Bone marrow (tissue), 2 donors: ENCODE measurements around the gene CEACAM6.
A peak's percentile ranks its signal among the peaks of the same experiment; 100 is the strongest.
"Not testable (repeated sequence)": the region's sequence is repeated elsewhere in the genome, so short reads cannot be mapped to it uniquely, and the experiment has no call there.

Experiments used
- DNase-seq, 2 donors: peaks; one replicate each; lab custom pipeline; 2025; lab: John Stamatoyannopoulos, UW

The CEACAM6 gene

GRCh38 chr19:41746593-41747227 lies 8.6 kb upstream of the CEACAM6 start:
- DNase-seq: peak in 1 of 2 donors; percentile 45

GRCh38 chr19:41748012-41748411 lies 7.3 kb upstream of the CEACAM6 start:
- no peak for DNase-seq

DNA sequence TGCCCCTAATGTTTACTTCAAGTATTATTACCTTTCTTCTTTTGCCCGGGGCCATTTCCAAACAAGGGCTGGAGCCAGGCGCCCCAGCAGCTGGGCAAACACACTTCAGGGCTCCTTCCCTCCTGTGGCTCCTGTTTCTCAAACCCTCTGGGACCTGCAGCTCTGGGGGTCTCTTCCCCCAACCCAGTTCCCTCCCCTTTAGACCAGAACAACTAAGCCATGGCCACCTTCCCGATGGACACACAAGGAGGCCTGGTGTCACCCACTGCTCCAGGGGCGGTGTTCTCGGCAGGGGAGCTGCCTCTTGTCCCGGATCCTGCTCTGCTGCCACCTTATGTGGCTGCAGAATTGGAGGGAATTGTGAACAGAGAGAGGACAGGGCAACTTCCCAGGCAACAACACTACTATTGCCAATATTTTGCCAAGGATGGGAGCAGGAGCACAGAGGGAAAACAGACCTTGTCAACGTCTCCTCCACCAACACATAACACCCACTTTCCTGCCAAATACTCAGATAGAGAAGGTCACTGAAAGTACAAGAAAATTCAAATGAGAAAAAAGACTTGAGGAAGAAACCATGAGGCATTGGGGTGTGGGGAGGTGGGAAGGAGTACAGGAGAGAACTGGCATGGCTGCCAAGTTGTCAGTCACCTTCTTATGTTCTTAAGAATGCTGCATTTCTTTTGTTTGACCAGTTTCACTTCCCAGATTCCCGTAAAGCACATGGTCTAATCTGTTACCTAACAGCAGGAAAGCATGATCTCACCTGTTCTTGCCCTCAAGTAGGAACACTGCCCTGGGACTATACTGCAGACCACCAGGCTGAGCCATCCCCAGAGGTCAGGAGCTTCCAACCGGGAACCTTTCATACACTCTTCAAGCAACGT lies 4.8 kb upstream of the CEACAM6 start:
- not testable (repeated sequence) for DNase-seq

GRCh38 chr19:41753159-41753558 lies 2.2 kb upstream of the CEACAM6 start:
- peak; percentile 21 to 32 for DNase-seq

- peak; percentile 7 to 34 for DNase-seq
Measured at GRCh38 chr19:41753936-41754529, 1.3 kb upstream of the CEACAM6 start.

GRCh38 chr19:41758846-41759245 lies 3.5 kb downstream of the CEACAM6 start:
- no peak for DNase-seq

DNA sequence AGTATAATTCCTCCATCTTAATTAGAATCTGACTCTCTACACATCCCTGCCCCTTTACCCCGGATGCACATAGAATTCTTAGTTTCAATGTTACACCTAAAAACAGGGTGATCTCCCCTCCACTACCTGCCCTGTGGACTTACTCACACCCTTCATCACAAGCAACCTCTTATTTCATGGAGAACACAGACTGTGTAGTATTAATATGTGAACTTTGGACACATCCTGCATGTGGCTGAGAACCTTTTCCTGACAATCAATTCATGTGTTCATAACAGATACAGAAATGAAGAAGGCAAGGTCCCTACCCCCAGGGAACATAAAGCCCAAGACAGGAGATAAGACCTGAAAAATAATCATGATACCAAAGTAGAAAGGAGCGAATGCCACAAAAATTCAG lies 11.8 kb downstream of the CEACAM6 start:
- DNase-seq: no peak

DNA sequence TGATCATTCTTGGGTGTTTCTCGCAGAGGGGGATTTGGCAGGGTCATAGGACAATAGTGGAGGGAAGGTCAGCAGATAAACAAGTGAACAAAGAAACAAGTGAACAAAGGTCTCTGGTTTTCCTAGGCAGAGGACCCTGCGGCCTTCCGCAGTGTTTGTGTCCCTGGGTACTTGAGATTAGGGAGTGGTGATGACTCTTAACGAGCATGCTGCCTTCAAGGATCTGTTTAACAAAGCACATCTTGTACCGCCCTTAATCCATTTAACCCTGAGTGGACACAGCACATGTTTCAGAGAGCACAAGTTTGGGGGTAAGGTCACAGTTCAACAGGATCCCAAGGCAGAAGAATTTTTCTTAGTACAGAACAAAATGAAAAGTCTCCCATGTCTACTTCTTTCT lies 12.8 kb downstream of the CEACAM6 start:
- DNase-seq: not testable (repeated sequence)

DNA sequence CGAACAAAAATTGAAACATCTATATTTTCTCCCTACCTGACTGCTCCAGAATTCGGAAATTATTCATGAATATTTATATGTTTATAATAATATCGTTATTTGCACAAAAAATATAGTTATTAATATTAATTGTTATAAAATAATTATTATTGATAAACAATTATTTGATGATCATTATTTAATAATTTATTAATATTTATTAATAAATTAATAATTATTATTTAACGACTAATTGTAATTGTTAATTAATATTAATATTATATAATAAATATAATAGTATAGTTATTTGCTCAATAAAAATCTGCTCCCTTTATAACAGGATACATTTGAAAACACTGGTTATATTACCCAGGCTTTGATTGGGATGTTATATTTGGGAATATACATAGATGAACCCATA lies 14.3 kb downstream of the CEACAM6 start:
- no peak for DNase-seq

- no peak for DNase-seq
Measured at GRCh38 chr19:41771410-41771809, 16.1 kb downstream of the CEACAM6 start.

DNA sequence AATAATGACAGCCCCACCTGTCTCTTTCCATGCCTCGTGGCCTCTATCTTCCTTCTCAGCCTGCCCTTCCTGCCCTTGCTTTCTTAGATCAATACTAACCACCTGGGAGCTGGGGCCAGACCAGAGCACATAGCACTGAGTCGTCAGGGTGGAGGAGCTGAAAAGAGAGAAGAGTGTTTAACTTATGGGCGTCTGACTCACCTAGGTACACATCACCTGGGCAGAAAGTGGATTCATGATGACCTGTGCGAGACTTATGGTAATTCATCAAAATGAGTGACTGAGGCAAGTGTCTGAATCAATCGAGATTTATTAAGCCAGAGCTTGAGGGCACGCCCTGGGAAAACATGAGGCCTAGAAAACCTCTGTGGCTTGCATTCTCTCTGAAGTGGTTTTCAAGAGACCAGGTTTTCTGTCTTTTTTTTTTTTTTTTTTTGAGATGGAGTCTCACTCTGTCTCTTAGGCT lies 19.2 kb downstream of the CEACAM6 start:
- DNase-seq: no peak

DNA sequence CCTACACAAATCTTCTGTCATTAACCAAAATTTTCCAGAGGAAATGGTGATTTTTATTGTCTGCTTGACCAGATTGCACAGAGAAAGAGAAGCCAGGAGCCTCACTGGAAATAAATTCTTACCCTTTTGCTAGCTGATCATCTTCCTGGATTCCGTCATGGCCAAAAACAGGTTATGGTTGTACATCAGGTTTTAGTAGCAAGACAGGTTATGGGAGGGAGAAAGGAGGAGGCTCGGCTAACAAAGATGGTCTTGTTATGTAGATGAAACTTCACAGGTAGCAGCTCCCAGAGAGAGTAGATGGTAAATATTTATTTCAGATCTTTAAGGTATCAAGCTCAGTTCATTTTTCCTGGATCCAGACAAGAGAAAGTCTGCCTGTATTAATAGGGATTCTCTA lies 21.4 kb downstream of the CEACAM6 start:
- no peak for DNase-seq

DNA sequence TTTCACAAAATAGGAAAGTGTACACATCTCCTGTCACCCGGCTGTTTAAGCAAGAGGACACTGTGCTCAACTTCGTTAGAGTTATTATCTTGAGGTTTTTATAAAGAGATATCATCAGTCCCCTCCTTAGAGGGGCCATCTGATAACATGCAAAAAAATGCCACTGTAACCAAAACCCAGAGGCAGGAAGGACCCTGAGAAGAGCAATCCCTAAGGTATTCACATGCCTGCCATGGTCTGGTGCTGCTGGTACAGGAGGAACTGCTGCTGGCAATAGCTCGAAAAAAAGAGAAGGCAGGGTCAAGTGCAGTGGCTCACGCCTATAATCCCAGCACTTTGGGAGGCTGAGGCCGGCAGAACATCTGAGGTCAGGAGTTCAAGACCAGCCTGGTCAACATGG lies 28.3 kb downstream of the CEACAM6 start:
- DNase-seq: no peak

DNA sequence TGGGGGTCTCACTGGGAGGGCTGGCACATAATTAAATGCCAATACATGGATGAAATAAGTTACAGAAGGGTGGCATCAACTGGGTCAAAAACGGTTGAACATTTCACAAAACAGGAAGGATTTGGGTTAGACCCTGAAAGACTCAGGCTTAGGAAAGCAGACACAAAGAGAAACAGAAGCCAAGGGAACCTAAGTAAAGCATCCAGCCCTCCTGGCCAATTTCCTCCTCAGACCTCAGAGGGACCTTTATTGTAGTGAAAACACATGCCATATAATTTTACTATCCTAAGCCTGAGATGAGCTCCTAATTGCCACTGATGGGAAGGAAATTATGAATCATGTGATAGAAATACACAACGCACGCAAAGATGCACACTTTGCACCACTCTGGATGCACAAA lies 29.0 kb downstream of the CEACAM6 start:
- DNase-seq: no peak

DNA sequence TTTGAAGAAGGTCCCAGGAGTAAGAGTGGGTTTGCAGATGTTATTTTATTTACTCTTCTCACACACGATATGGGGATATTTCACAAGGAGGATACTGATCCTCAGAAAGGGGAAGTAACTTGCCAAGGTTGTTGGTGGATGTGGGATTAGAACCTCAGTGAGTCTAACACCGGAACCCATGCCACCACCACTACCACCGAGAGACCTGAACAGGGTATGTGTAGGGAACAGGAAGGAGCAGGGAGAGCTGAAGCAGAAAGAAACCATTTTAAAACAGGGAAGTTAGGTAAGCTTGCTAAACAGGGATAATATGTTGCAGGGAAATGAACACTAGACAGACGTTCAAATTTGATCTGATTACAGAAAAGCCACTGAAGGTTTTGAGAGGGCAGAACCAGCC lies 29.4 kb downstream of the CEACAM6 start:
- DNase-seq: peak in 1 of 2 donors; percentile 69

DNA sequence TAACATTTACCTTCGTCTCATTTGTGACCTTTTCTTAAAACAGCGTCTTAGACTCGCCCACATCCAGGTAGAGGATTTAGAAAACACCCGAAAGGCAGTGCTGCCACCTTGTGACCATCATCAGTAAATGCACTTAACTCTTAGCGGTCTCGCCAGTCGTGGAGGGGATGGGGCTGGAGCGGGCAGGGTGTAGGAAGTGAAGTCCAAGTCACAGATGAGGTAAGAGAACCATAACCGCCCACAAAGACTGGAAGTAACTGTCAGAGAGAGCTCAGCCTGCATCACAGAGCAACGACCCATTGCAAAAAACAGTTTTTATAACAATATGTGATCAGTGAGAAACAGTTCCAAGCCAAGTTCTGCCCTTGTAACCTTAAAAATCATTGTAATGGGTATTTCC lies 30.3 kb downstream of the CEACAM6 start:
- peak; percentile 38 to 89 for DNase-seq

DNA sequence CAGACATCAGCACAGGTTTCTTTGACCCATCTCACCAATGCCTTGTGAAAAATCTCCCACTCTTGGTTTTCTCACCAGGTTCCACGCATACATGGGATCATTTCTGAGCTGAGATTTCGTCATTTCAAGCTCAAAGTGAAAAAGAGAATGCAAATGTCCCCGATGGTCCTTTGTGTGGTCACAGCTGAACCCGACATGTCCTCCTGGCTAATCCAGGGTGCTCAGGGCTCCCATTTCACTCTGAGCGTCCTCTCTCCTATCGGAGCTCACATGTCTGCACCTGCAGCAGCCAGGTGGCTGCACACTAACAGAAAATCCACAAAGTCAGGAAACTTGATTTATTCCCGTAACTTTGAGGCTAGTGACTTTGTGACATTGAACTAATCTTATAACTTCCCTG lies 31.7 kb downstream of the CEACAM6 start:
- no peak for DNase-seq

GRCh38 chr19:41788518-41788917 lies 33.2 kb downstream of the CEACAM6 start:
- DNase-seq: not testable (repeated sequence)

DNA sequence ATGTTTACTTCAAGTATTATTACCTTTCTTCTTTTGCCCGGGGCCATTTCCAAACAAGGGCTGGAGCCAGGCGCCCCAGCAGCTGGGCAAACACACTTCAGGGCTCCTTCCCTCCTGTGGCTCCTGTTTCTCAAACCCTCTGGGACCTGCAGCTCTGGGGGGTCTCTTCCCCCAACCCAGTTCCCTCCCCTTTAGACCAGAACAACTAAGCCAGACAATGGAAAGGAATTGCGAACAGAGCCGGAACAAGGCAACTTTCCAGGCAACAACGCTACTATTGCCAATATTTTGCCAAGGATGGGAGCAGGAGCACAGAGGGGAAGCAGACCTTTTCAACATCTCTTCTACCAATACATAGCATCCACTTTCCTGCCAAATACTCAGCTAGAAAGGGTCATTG lies 33.7 kb downstream of the CEACAM6 start:
- DNase-seq: not testable (repeated sequence)

GRCh38 chr19:41792513-41793413 lies 37.4 kb downstream of the CEACAM6 start:
- peak; percentile 23 to 34 for DNase-seq

- no peak for DNase-seq
Measured at GRCh38 chr19:41793414-41793727, 38.0 kb downstream of the CEACAM6 start.

- DNase-seq: peak in 1 of 2 donors; percentile 10
Measured at GRCh38 chr19:41795031-41795461, 39.7 kb downstream of the CEACAM6 start.
